Skeletal muscle cell (primary cell): ENCODE measurements around the gene WWOX.
"Not testable (repeated sequence)": the region's sequence is repeated elsewhere in the genome, so short reads cannot be mapped to it uniquely, and the experiment has no call there.

Source experiments
- DNase-seq: peaks from one replicate; pipeline ENCODE4 v3.0.0-alpha.2; 2010; ENCODE audit warnings: low read depth
- H3K4me3 ChIP-seq: 2 replicates; pipeline ENCODE4 v1.5.1; 2011; ENCODE audit warnings: low read depth, mild to moderate bottlenecking, control low read depth, low read length, moderate library complexity

The WWOX gene

GRCh38 chr16:79209308-79209707 lies 1109.9 kb downstream of the WWOX start:
- DNase-seq = no peak
- no peak overlapping the region for H3K4me3 ChIP-seq

GRCh38 chr16:79210607-79211006 lies 1111.2 kb downstream of the WWOX start:
- DNase-seq = no peak

GRCh38 chr16:79211586-79211985 lies 1112.1 kb downstream of the WWOX start:
- no peak overlapping the region for H3K4me3 ChIP-seq
- no peak for DNase-seq

More at GRCh38 chr16:79210607-79211006, 1111.2 kb downstream of the WWOX start:
- H3K4me3 ChIP-seq = no peak overlapping the region

- H3K4me3 ChIP-seq = no peak overlapping the region
- no peak for DNase-seq
These were observed 1112.8 kb downstream of the WWOX start for GRCh38 chr16:79212114-79212791.

GRCh38 chr16:79213214-79213613 lies 1113.8 kb downstream of the WWOX start:
- no peak for DNase-seq
- no peak overlapping the region for H3K4me3 ChIP-seq

- H3K4me3 ChIP-seq = no peak overlapping the region
- no peak for DNase-seq
These were observed 1115.8 kb downstream of the WWOX start for GRCh38 chr16:79215289-79215688.

GRCh38 chr16:79217375-79218011 lies 1118.0 kb downstream of the WWOX start:
- no peak overlapping the region for H3K4me3 ChIP-seq
- no peak for DNase-seq

GRCh38 chr16:79218351-79218750 lies 1118.9 kb downstream of the WWOX start:
- DNase-seq = no peak
- H3K4me3 ChIP-seq = no peak overlapping the region

- not testable (repeated sequence) for H3K4me3 ChIP-seq, DNase-seq
These were observed 1126.5 kb downstream of the WWOX start for GRCh38 chr16:79225994-79226393.

- DNase-seq = no peak
- no peak overlapping the region for H3K4me3 ChIP-seq
These were observed 1129.9 kb downstream of the WWOX start for GRCh38 chr16:79229361-79229760.

GRCh38 chr16:79245700-79246099 lies 1146.2 kb downstream of the WWOX start:
- not testable (repeated sequence) for DNase-seq, H3K4me3 ChIP-seq

GRCh38 chr16:79247386-79247785 lies 1147.9 kb downstream of the WWOX start:
- DNase-seq = no peak
- no peak overlapping the region for H3K4me3 ChIP-seq

- DNase-seq = no peak
These were observed 1148.9 kb downstream of the WWOX start for GRCh38 chr16:79248351-79248750.

GRCh38 chr16:79250502-79251098 lies 1151.1 kb downstream of the WWOX start:
- no peak overlapping the region for H3K4me3 ChIP-seq
- no peak for DNase-seq

More at GRCh38 chr16:79248351-79248750, 1148.9 kb downstream of the WWOX start:
- H3K4me3 ChIP-seq = no peak overlapping the region

GRCh38 chr16:79253100-79253631 lies 1153.7 kb downstream of the WWOX start:
- DNase-seq = no peak

GRCh38 chr16:79257953-79258490 lies 1158.6 kb downstream of the WWOX start:
- DNase-seq = no peak
- H3K4me3 ChIP-seq = no peak overlapping the region

More at GRCh38 chr16:79253100-79253631, 1153.7 kb downstream of the WWOX start:
- no peak overlapping the region for H3K4me3 ChIP-seq

GRCh38 chr16:79260890-79261289 lies 1161.4 kb downstream of the WWOX start:
- DNase-seq, H3K4me3 ChIP-seq: not testable (repeated sequence)

- no peak overlapping the region for H3K4me3 ChIP-seq
- DNase-seq = no peak
These were observed 1162.1 kb downstream of the WWOX start for GRCh38 chr16:79261481-79261940.

- no peak for DNase-seq
- H3K4me3 ChIP-seq = no peak overlapping the region
These were observed 1162.6 kb downstream of the WWOX start for GRCh38 chr16:79261944-79262552.
